Measurements from ENCODE around the gene AVPI1. TPM values are rescaled to one million over a fixed set of nuclear protein-coding genes. Genes with fewer than 3 reads are reported as not detected.

AVPI1 gene
- total RNA-seq, 2 experiments from 2014 or later = 2.5 to 3.0 TPM

DNA sequence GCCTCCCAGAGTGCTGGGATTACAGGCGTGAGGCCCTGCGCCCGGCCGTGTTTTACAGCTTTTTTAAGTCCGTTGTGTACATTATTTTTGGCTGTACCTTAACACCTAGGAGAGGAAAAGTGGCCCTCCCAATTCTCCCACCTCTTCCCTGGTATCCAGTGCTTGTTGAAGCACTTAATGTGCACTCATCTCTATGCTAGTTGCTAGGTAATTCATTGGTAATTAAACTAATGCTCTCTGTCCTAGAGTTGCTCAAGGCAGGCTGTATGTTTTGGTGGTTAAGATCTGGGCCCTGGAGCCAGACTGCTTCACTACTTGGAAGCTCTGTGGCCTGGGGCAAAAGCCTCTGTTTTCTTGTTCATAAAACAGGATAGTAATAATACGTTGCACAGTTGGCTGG lies 19.6 kb downstream of the AVPI1 start:
- no peak for ATAC-seq
- no peak overlapping the region for H3K27ac Mint-ChIP-seq
- POLR2A ChIA-PET = interaction anchor here (1.8 kb wide), 1 partner anchor 16 kb away, joined by 5 read pairs; no protein-coding TSS in a partner anchor
- intact Hi-C loops (cut with micrococcal nuclease) = no loop called here
- H3K4me1 Mint-ChIP-seq (ENCODE audit: low read depth) = no peaks in the 10 kb centered on the region
- peaks cover 12% of the 10 kb centered on the region for H3K36me3 Mint-ChIP-seq (ENCODE audit: low read depth)
- no peak for DNase-seq
- TF ChIP-seq CTCF (IDR thresholded peaks at IDR 0.05) = no peak
- CTCF ChIA-PET = interaction anchor here (2.5 to 4.4 kb wide), 2 partner anchors 9 to 20 kb away, joined by 10 to 19 read pairs; partner anchors contain the start of gene AVPI1
- H3K27me3 Mint-ChIP-seq = no peaks in the 10 kb centered on the region
- H3K4me3 Mint-ChIP-seq = no peak overlapping the region
- no peaks in the 10 kb centered on the region for H3K9me3 Mint-ChIP-seq

DNA sequence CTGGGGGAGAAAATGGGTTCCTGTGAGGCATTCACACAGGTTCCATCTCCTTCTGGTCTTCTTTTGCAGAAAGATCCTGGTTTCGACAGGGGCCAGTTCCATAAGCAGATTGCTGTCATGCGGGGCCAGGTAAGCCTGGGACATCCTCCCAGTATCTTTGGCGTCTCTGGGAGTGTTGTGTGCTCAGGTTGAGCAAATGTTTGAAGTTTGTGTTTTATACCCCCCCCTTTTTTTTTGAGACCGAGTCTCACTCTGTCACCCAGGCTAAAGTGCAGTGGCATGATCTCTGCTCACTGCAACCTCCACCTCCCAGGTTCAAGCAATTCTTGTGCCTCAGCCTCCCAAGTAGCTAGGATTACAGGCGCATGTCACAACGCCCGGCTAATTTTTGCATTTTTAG lies 20.0 kb downstream of the AVPI1 start:
- no peaks in the 10 kb centered on the region for H3K9me3 Mint-ChIP-seq
- ChIA-PET CTCF (interaction anchor here (2.5 to 4.4 kb wide), 2 partner anchors 10 to 20 kb away, joined by 10 to 19 read pairs; partner anchors contain the start of gene AVPI1), POLR2A (no interaction called here)
- DNase-seq (no peak), ATAC-seq (no peak)
- H3K27me3 Mint-ChIP-seq = no peaks in the 10 kb centered on the region
- H3K27ac Mint-ChIP-seq = no peak overlapping the region
- H3K4me1 Mint-ChIP-seq (ENCODE audit: low read depth) = no peaks in the 10 kb centered on the region
- intact Hi-C loops (cut with micrococcal nuclease) = no loop called here
- H3K36me3 Mint-ChIP-seq (ENCODE audit: low read depth) = peaks cover 13% of the 10 kb centered on the region
- H3K4me3 Mint-ChIP-seq = no peak overlapping the region
- TF ChIP-seq CTCF (IDR thresholded peaks at IDR 0.05) = no peak

- Mint-ChIP-seq H3K4me3 (no peak overlapping the region), H3K27ac (no peak overlapping the region), H3K9me3 (no peaks in the 10 kb centered on the region), H3K27me3 (no peaks in the 10 kb centered on the region), H3K4me1 (ENCODE audit: low read depth) (no peaks in the 10 kb centered on the region), H3K36me3 (ENCODE audit: low read depth) (peaks cover 16% of the 10 kb centered on the region)
- ATAC-seq (no peak), DNase-seq (no peak)
- ChIA-PET POLR2A (no interaction called here), CTCF (interaction anchor here (1.0 to 4.4 kb wide), 2 partner anchors 12 to 45 kb away, joined by 3 to 19 read pairs; no protein-coding TSS in a partner anchor)
- intact Hi-C loops (cut with micrococcal nuclease) = no loop called here
- TF ChIP-seq CTCF (IDR thresholded peaks at IDR 0.05) = no peak
Measured at GRCh38 chr10:97664282-97664850, 22.7 kb downstream of the AVPI1 start.

- H3K27ac Mint-ChIP-seq = no peak overlapping the region
- POLR2A ChIA-PET = interaction anchor here (0.7 kb wide), 1 partner anchor 54 kb away, joined by 3 read pairs; no protein-coding TSS in a partner anchor
- no peak overlapping the region for H3K4me3 Mint-ChIP-seq
- no peaks in the 10 kb centered on the region for H3K27me3 Mint-ChIP-seq
- no peaks in the 10 kb centered on the region for H3K4me1 Mint-ChIP-seq (ENCODE audit: low read depth)
- intact Hi-C loops (cut with micrococcal nuclease) = no loop called here
- peaks cover 12% of the 10 kb centered on the region for H3K36me3 Mint-ChIP-seq (ENCODE audit: low read depth)
- H3K9me3 Mint-ChIP-seq = no peaks in the 10 kb centered on the region
- no peak for ATAC-seq
- no peak for TF ChIP-seq CTCF (IDR thresholded peaks at IDR 0.05)
- DNase-seq = no peak
- CTCF ChIA-PET = interaction anchor here (0.7 to 2.3 kb wide), 3 partner anchors 17 to 133 kb away, joined by 3 to 10 read pairs (median 3); no protein-coding TSS in a partner anchor
Measured at GRCh38 chr10:97659589-97659988, 27.5 kb downstream of the AVPI1 start.

DNA sequence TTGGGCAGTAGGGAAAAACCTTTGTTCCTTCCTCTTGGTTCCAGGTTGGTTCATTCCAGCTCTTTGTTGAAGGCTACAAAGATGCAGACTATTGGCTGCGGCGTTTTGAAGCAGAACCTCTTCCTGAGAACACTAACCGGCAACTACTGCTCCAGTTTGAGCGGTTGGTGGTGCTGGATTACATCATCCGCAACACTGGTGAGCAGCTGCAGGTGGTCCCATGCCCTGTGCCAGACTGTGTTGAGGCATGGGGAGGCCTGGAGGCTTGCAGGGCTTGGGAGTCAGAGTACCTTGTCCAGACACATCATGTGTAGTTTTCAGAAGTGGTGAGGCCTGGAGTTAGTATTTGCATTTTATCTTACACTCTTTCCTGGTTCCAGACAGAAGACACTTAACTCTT lies 30.3 kb downstream of the AVPI1 start:
- H3K27me3 Mint-ChIP-seq = no peaks in the 10 kb centered on the region
- H3K27ac Mint-ChIP-seq = no peak overlapping the region
- TF ChIP-seq CTCF (IDR thresholded peaks at IDR 0.05) = no peak
- intact Hi-C loops (cut with micrococcal nuclease) = no loop called here
- no peak for DNase-seq
- no peaks in the 10 kb centered on the region for H3K9me3 Mint-ChIP-seq
- no peaks in the 10 kb centered on the region for H3K4me1 Mint-ChIP-seq (ENCODE audit: low read depth)
- peaks cover 17% of the 10 kb centered on the region for H3K36me3 Mint-ChIP-seq (ENCODE audit: low read depth)
- POLR2A ChIA-PET = no interaction called here
- no peak for ATAC-seq
- CTCF ChIA-PET = no interaction called here
- H3K4me3 Mint-ChIP-seq = no peak overlapping the region
